GM21367 (cell line): ENCODE measurements around the gene KIAA1549.

Experiments used
- ATAC-seq: cut with Tn5 transposase; IDR thresholded peaks from one replicate; pipeline ENCODE4 v1.9.1; 2021; ENCODE audit not compliant: unreplicated experiment

The KIAA1549 gene

GRCh38 chr7:138911007-138911406, 70.2 kb downstream of the KIAA1549 start:
- ATAC-seq = no peak

GRCh38 chr7:138907850-138908249, 73.3 kb downstream of the KIAA1549 start:
- no peak for ATAC-seq

DNA sequence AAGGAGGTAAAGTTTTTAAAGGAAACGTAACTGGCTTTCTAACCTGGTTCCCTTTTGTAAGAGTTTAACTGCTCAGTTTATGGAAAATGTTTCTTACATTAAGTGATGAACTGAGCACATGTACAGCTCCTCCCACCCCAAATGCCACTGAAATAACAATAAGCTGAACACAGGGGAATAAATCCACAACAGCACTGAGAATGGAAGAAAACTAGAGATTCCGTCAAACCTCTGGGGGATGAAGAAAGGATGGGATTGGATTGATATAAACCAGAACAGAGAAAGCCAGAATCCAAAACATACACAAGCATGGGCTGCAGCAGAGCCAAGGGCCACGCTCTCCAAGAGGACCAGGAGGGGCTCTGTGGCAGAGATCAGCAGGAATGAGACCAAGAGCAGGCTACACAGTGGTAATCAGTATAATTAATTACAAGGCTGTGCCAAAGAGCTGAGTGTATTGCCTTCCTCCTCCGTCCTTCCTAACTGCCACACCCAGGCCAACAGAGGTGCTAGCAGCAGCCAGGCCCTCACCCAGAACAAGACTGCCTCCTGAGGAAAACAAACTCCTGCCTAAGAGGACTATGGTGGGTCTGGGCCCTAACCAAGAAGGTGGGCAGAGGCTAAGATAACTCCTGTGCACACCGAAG, 73.9 kb downstream of the KIAA1549 start:
- ATAC-seq = no peak

GRCh38 chr7:138903859-138904435, 77.2 kb downstream of the KIAA1549 start:
- no peak for ATAC-seq

DNA sequence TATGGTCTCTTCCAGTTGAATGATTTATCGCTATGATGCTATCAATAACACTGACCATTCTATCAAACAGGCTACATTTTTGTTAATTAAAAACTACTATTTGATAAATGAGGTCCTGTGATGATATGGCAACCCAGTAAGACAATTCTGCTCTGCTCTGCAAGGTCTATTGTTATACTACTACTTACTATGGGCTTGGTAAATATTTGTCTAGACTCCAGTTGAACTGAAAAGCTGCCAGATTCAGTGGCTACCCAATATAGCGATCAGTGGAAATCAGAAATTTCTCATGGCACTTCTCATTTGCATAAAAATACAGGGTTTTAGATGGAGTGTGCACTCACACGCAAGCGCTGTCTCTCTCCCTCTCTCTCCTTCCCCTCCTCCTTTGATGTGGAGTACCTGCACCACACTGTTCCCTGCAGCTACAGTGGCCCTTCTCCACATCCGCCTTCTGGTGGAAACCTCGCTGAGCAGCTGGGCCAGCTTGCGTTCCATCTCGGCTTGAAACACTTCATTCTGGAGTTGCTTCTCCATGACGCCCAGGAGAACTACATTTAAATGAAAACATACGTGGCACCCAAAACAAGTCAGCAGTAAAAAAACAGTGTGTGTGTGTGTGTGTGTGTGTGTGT, 77.9 kb downstream of the KIAA1549 start:
- no peak for ATAC-seq

DNA sequence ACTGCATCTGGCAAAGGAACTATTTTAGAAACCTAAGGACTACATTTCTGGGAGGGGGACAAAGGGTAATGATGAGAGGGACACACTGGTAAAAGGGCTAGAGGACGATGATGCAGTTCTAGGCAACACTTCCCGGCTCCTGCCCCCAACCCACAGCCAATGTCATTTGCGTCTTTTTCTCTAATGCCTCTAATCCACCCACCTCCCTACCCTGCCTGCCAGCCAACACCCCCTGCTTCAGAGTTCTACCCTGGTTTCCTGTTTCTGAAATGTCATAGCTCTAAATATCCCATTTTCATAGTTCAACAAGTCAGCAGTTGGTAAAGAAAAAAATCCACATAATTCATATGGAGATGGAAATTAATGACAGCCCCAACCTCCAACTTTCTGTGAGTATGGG, 79.0 kb downstream of the KIAA1549 start:
- ATAC-seq = no peak

DNA sequence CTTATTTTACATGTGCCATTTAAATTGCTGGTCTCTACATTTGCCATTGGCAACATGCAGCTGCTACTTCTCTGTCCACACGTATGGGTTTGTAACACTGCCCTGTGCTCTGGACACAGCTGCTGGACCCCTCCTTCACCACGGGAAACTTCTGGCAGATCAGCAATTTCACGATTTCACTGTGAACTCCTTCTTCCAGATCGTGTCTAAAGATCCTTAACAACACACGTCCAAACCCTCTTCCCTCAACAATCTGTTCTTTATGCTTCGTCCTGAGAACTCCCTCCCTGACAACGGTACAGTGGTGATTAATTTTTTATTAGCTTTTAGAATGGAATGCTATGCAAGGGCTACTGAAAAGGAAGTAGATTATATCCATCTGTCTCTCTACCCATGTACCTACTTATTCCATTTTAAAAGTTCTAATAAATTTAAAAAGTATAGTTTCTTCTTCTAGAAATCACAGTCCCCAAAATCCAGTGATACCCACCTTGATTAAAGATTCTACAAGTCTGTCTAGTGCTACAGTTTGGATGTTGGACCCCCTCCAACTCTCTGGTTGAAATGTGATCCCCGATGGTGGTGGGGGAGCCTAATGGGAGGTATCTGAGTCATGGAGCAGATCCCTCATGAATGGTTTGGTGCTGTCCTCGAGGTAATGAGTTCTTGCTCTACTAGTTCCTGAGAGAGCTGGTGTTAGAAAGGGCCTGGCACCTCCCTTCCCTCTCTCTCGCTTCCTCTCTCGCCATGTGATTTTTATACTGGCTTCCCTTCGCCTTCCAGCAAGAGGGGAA, 81.0 kb downstream of the KIAA1549 start:
- ATAC-seq = no peak

DNA sequence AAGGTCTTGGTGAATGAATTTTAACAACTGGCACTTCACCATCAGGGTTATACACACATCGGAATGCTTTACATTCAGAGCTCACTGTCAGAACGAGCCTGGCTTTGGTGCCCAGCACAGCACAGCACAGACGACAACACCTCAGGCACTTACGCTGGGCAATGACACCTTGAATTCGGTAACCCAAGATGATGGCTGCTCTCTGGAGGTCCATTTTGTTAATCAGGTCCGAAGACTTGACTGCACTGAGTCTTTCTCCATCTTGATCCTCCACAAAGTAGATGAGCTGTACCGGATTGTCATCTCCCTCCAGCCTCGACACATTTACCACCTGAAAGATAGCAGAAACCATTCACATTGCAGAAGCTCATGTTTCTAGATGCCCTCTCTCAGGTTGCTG, 82.4 kb downstream of the KIAA1549 start:
- no peak for ATAC-seq

- no peak for ATAC-seq
These were observed 82.9 kb downstream of the KIAA1549 start for GRCh38 chr7:138898255-138898654.

- no peak for ATAC-seq
These were observed 85.5 kb downstream of the KIAA1549 start for GRCh38 chr7:138895679-138896078.

DNA sequence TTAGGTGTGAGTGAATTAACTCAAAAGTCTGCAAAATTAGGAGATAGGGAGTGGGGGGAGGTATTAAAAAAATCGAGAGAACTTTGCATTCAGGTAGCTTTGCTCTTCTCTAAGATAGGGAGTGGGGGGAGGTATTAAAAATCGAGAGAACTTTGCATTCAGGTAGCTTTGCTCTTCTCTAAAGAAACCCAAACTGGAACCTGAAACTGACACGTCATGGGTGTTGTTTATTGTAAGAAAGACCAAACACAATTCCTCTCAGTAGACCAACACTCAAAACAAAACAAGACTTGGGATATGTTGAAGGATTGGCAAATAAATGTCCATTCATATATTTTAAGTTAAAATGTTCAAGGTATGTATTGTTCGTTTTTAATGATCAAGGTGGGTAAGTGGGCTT, 87.9 kb downstream of the KIAA1549 start:
- no peak for ATAC-seq

GRCh38 chr7:138892812-138893211, 88.4 kb downstream of the KIAA1549 start:
- ATAC-seq = no peak

DNA sequence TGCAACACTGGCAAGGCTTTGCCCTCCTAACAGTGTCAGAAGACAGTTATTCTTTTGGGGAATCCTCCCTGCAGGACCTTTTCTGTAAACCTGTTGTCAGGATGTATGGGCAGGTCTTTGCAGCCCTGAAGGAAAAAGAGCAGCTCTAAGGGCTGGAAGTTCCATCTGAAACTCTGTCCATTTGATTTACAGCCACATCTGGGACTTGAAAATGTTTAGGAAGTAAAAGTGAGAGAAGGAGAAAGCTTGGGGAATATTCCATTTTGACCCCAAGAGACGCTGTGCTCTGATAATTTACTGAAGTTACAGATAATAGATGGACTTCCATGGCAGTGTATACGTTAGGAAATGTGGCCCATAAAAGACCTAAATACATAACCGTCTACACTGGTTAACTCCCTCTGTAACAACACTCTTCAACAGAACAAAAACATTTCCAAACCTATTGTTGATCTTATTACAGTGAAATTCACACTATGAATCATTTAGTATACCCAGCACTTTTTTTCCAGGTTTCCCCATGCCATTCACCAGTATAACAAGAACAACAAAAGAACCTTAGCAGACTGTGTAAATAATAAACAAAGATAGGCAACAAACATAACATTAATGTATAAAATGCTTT, 89.1 kb downstream of the KIAA1549 start:
- ATAC-seq = no peak

- no peak for ATAC-seq
These were observed 89.8 kb downstream of the KIAA1549 start for GRCh38 chr7:138891446-138891810.

DNA sequence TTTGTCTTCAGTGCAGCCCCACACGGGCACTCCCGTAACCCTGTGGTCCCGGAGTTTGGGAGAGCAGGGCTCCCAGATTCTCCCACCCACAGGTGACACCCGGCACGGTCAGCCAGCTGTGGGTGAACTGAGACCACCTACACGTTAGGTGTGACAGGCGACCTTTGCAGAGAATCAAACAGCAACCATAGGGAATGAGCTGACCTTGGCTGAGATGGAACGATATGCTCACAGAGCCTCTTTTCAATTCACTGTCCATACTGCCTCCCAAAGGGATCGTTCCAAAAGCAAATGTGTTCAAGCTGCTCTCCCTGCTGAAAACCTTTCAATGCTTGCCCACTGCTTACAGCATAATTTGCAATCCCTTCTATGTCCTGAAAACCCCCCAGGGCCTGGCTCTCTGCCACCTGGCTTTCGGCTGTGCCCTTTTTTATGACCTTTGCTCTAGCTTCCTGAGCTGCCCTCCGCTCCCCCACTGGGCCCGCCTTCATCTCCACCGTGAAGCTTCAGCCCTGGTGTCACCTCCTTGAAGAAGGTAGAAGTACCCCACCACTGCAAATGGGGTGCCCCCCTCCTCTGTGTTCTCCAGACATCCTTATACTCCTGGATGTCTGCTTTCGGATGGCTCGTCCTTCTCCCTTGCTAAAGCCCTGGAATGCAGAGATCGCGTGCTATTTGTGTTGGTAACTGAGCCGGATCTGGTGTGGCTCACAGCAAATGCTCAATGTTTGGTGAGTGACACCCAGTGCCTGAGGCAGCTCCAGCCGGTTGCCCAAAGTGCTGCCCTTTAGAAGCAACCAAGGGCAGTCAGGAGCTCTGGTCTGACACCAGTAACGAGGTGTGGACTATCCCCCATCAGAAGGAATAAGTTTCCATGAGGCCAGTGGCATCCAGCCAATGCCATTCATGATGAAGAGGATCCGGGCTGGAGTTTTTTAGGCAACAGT, 90.4 kb downstream of the KIAA1549 start:
- ATAC-seq = no peak

DNA sequence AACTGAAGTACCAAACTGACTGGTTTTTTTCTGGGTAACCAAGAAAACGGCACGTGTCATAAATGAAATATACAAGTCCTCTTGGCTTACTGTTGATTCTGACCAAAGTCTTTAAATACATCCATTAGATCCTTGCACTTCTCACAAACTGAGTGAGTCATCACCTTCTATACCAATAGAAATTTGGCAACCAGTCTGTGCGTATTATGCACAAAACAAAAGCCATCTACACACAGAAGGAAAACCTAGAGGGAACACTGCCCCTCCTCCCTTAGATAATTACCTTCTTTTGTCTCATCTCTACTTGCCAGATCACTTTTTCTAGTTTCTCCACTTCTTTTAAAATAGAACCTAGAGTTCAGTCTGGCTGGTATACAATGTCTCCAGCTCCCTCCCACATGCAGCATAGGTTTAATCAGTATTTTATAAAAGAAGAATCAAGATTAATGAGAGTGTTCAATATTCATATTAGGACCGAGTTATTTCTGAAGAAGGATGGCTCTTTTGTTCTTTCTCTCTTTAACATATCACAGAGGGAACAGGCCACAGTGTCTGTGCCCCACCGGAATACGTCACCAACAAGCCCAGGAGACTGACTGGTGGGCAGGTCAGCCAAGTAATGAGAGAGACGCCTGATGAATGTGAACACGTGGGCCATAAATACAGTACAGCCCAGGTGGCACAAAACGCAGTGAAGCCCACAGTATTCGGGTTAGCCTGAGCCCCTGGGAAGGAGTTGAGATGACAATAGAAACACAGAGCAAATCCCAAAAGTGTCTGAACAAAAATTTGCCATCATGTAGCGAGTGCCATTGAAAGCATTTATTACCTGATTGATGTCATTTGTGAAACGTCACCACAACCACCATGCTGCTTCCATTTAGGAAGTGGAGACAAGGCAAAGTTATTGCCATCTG, 91.3 kb downstream of the KIAA1549 start:
- ATAC-seq = no peak

GRCh38 chr7:138887872-138888656, 93.1 kb downstream of the KIAA1549 start:
- ATAC-seq = no peak

GRCh38 chr7:138887085-138887710, 94.0 kb downstream of the KIAA1549 start:
- ATAC-seq = no peak
